A673 (cell line): ENCODE data around the gene PIANP. TPM values are rescaled to one million over a fixed set of nuclear protein-coding genes. Genes with fewer than 3 reads are reported as not detected.

ENCODE experiments used
- BruUV-seq: library from RNA; stranded (reverse); fragments of 400-500 nt; replicated peaks from 2 replicates; lab custom pipeline; 2021; lab: Mats Ljungman, UMichigan
- CTCF ChIA-PET: fragments of 300-600 bp; sonication (Branson Sonifier 250); formaldehyde crosslinking; loops from one replicate; lab custom pipeline; 2022; ENCODE audit warnings: antibody characterized with exemption; lab: Charles Lee
- POLR2A ChIA-PET: fragments of 300-600 bp; sonication (Branson Sonifier 250); formaldehyde crosslinking; loops from one replicate; lab custom pipeline; 2022; ENCODE audit warnings: antibody characterized with exemption; ENCODE audit not compliant: low non-redundant PET; lab: Charles Lee
- DNase-seq: peaks from one replicate; pipeline ENCODE4 v3.0.0-alpha.2; 2015; ENCODE audit warnings: low spot score
- H3K27ac ChIP-seq: fragments of 200-600 bp; sonication (generic); 2 replicates; pipeline ENCODE4 v1.5.1; 2016; ENCODE audit warnings: mixed run types, low read depth, mild to moderate bottlenecking, mixed read lengths, antibody characterized with exemption, low read length; ENCODE audit not compliant: poor library complexity, severe bottlenecking
- H3K27me3 ChIP-seq: fragments of 200-600 bp; sonication (generic); replicated peaks from 2 replicates; pipeline ENCODE4 v1.6.1; 2017; ENCODE audit warnings: mixed run types, low read depth, mild to moderate bottlenecking, mixed read lengths, antibody characterized with exemption, low read length; ENCODE audit not compliant: insufficient read depth, poor library complexity
- H3K36me3 ChIP-seq: fragments of 200-600 bp; sonication (generic); 2 replicates; pipeline ENCODE4 v1.6.1; 2016; ENCODE audit warnings: mixed run types, mild to moderate bottlenecking, mixed read lengths, antibody characterized with exemption, low read length; ENCODE audit not compliant: insufficient read depth, poor library complexity, severe bottlenecking
- H3K4me1 ChIP-seq: fragments of 200-600 bp; sonication (generic); 2 replicates; pipeline ENCODE4 v1.6.1; 2017; ENCODE audit warnings: mixed run types, mild to moderate bottlenecking, mixed read lengths, antibody characterized with exemption, low read length; ENCODE audit not compliant: insufficient read depth, poor library complexity, severe bottlenecking
- H3K4me3 ChIP-seq: fragments of 200-600 bp; sonication (generic); 2 replicates; pipeline ENCODE4 v1.5.1; 2016; ENCODE audit warnings: low read depth, mixed run types, mild to moderate bottlenecking, mixed read lengths, low read length; ENCODE audit not compliant: poor library complexity, severe bottlenecking
- H3K9me3 ChIP-seq: fragments of 200-600 bp; sonication (generic); 2 replicates; pipeline ENCODE4 v1.6.1; 2016; ENCODE audit warnings: mixed run types, low read depth, mild to moderate bottlenecking, mixed read lengths, antibody characterized with exemption, low read length; ENCODE audit not compliant: poor library complexity, severe bottlenecking
- CTCF ChIP-seq: fragments of 300-800, 200-600 bp; sonication (generic); conservative IDR thresholded peaks from 2 replicates; pipeline ENCODE4 v1.5.1; 2017; ENCODE audit warnings: low read depth, mild to moderate bottlenecking, antibody characterized with exemption, low read length, moderate library complexity, mixed read lengths
- EZH2 ChIP-seq: fragments of 200-600 bp; sonication (generic); IDR thresholded peaks from 2 replicates; pipeline ENCODE4 v1.6.1; 2017; ENCODE audit warnings: borderline replicate concordance, low read depth, mild to moderate bottlenecking, mixed read lengths, antibody characterized with exemption, low read length; ENCODE audit not compliant: poor library complexity, severe bottlenecking
- intact Hi-C: fragments of 100-400 bp; cut with micrococcal nuclease; formaldehyde crosslinking; loops from one replicate; pipeline ENCODE4 v1.10.0; 2022; ENCODE audit not compliant: unreplicated experiment
- total RNA-seq: library from RNA; stranded (reverse); gene quantifications from 2 replicates; pipeline ENCODE4 v1.2.3, GENCODE V29; 2021

PIANP gene
- total RNA-seq, 1 experiment from 2014 or later = 0.80 TPM

- Histone ChIP-seq H3K27me3 (no peaks in the 10 kb centered on the region), H3K9me3 (no peaks in the 10 kb centered on the region), H3K36me3 (peaks cover 32% of the 10 kb centered on the region), H3K27ac (no peak overlapping the region), H3K4me1 (no peaks in the 10 kb centered on the region), H3K4me3 (no peak overlapping the region)
- BruUV-seq = no TSS peak
- intact Hi-C loops = no loop called here
- no peak for DNase-seq
- no peak for TF ChIP-seq CTCF
- TF ChIP-seq EZH2 = no peak
- ChIA-PET POLR2A (interaction anchor here (0.7 kb wide), 1 partner anchor 36 kb away, joined by 3 read pairs; no protein-coding TSS in a partner anchor), CTCF (no interaction called here)
These were observed 29.6 kb upstream of the PIANP start for GRCh38 chr12:6730169-6730568.

DNA sequence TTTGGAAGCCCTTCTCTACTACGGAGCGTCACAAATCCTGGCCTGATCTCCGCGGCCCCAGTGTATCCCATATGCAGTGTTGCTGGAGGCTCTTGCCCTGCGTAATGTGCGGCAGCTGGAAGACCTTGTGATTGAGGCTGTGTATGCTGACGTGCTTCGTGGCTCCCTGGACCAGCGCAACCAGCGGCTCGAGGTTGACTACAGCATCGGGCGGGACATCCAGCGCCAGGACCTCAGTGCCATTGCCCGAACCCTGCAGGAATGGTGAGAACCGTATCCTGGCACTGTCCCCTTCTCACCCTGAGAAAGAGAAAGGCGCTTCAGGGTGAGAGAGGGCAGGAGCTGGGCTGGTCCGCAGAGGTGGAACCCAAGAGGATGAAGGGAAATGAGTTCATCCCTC is 28.6 kb upstream of the PIANP start:
- Histone ChIP-seq H3K4me1 (peaks cover 5% of the 10 kb centered on the region), H3K36me3 (peaks cover 32% of the 10 kb centered on the region), H3K4me3 (no peak overlapping the region), H3K27ac (no peak overlapping the region), H3K9me3 (no peaks in the 10 kb centered on the region), H3K27me3 (no peaks in the 10 kb centered on the region)
- BruUV-seq = no TSS peak
- ChIA-PET POLR2A (no interaction called here), CTCF (no interaction called here)
- no peak for TF ChIP-seq CTCF
- TF ChIP-seq EZH2 = no peak
- DNase-seq = no peak
- intact Hi-C loops = no loop called here

DNA sequence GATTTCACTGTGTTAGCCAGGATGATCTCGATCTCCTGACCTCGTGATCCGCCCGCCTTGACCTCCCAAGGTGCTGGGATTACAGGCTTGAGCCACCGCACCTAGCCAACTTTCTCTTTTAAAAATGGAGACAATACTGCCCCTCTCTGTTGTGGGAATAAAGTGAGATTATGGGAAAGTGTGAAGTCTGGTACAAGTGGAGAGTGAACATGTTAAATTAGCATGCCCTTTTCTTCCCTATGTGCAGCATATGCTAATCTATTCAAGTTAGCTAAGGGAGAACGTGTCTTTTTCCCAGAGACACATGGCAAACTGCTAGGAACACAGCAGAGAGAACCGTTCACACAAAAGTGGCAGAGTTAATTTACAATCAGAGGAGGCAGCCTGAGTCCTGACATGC is 24.7 kb upstream of the PIANP start:
- TF ChIP-seq EZH2 = no peak
- no peak for TF ChIP-seq CTCF
- POLR2A ChIA-PET = no interaction called here
- Histone ChIP-seq H3K27ac (no peak overlapping the region), H3K27me3 (no peaks in the 10 kb centered on the region), H3K4me3 (peak overlapping the region; percentile 56), H3K9me3 (no peaks in the 10 kb centered on the region), H3K4me1 (peaks cover 10% of the 10 kb centered on the region), H3K36me3 (peaks cover 19% of the 10 kb centered on the region)
- intact Hi-C loops = no loop called here
- BruUV-seq = no TSS peak
- CTCF ChIA-PET = no interaction called here
- DNase-seq = no peak
